HG03558 (cell line): ENCODE measurements around the gene CTF1.

ENCODE experiments used
- ATAC-seq: cut with Tn5 transposase; IDR thresholded peaks from one replicate; pipeline ENCODE4 v1.9.1; 2021; ENCODE audit warnings: moderate number of reproducible peaks; ENCODE audit not compliant: unreplicated experiment; ENCODE audit errors: extremely low read depth

CTF1 gene

GRCh38 chr16:30949650-30950515, 53.5 kb downstream of the CTF1 start:
- ATAC-seq, result no peak

GRCh38 chr16:30950516-30951065, 54.2 kb downstream of the CTF1 start:
- no peak for ATAC-seq

GRCh38 chr16:30951193-30951592, 54.8 kb downstream of the CTF1 start:
- ATAC-seq, result no peak

GRCh38 chr16:30951750-30952149, 55.3 kb downstream of the CTF1 start:
- ATAC-seq, result no peak

GRCh38 chr16:30953111-30953510, 56.7 kb downstream of the CTF1 start:
- no peak for ATAC-seq
